PC-9 (cell line): Measurements from ENCODE around the gene SOD2. TPM values are rescaled to one million over a fixed set of nuclear protein-coding genes. Genes with fewer than 3 reads are reported as not detected.

ENCODE experiments used
- BruUV-seq: library from RNA; stranded (reverse); fragments of 400-500 nt; replicated peaks from 2 replicates; lab custom pipeline; 2021; lab: Mats Ljungman, UMichigan
- CTCF ChIA-PET: fragments of 300-600 bp; sonication (Branson Sonifier 250); formaldehyde crosslinking; loops from one replicate; lab custom pipeline; 2022; ENCODE audit warnings: antibody characterized with exemption; lab: Charles Lee
- POLR2A ChIA-PET: fragments of 300-600 bp; sonication (Branson Sonifier 250); formaldehyde crosslinking; loops from one replicate; lab custom pipeline; 2022; ENCODE audit warnings: antibody characterized with exemption; ENCODE audit not compliant: unreplicated experiment; lab: Charles Lee
- DNase-seq, 2 experiments: peaks; one replicate each; pipeline versions ENCODE4 v3.0.0 to v3.0.0-alpha.2; 2015 to 2022; ENCODE audit warnings: mixed read lengths in 1 of 2
- H2AFZ ChIP-seq: fragments of 200-600 bp; sonication (generic); 2 replicates; pipeline ENCODE4 v1.8.1; 2017; ENCODE audit warnings: antibody characterized with exemption
- H3F3A ChIP-seq: fragments of 200-600 bp; sonication (generic); 2 replicates; pipeline ENCODE4 v1.8.1; 2017; ENCODE audit warnings: antibody characterized with exemption, mild to moderate bottlenecking, low read depth; ENCODE audit not compliant: insufficient read depth
- H3K27ac ChIP-seq: fragments of 200-600 bp; sonication (generic); 2 replicates; pipeline ENCODE4 v1.6.1; 2016; ENCODE audit warnings: mixed run types
- H3K27me3 ChIP-seq: fragments of 200-600 bp; sonication (generic); 2 replicates; pipeline ENCODE4 v1.6.1; 2016; ENCODE audit warnings: low read depth, mixed run types; ENCODE audit not compliant: insufficient read depth
- H3K36me3 ChIP-seq: fragments of 200-600 bp; sonication (generic); 2 replicates; pipeline ENCODE4 v1.6.1; 2016; ENCODE audit warnings: low read depth, mixed run types
- H3K4me1 ChIP-seq: fragments of 200-600 bp; sonication (generic); replicated peaks from 2 replicates; pipeline ENCODE4 v1.6.1; 2016; ENCODE audit warnings: mixed run types; ENCODE audit not compliant: insufficient read depth
- H3K4me2 ChIP-seq: fragments of 200-600 bp; sonication (generic); 2 replicates; pipeline ENCODE4 v1.6.1; 2017; ENCODE audit warnings: mixed run types
- H3K4me3 ChIP-seq: fragments of 200-600 bp; sonication (generic); 2 replicates; pipeline ENCODE4 v1.6.1; 2016; ENCODE audit warnings: mixed run types
- H3K79me2 ChIP-seq: fragments of 200-600 bp; sonication (generic); 2 replicates; pipeline ENCODE4 v1.6.1; 2017; ENCODE audit warnings: low read depth, mixed run types
- H3K9me2 ChIP-seq: fragments of 200-600 bp; sonication (generic); 2 replicates; pipeline ENCODE4 v1.8.1; 2017; ENCODE audit warnings: mild to moderate bottlenecking; ENCODE audit not compliant: insufficient read depth
- H3K9me3 ChIP-seq: fragments of 200-600 bp; sonication (generic); 2 replicates; pipeline ENCODE4 v1.8.1; 2016; ENCODE audit warnings: low read depth; ENCODE audit not compliant: insufficient read depth
- H4K20me1 ChIP-seq: fragments of 200-600 bp; sonication (generic); 2 replicates; pipeline ENCODE4 v1.8.1; 2017; ENCODE audit not compliant: insufficient read depth
- CTCF ChIP-seq: fragments of 200-600 bp; sonication (generic); conservative IDR thresholded peaks from 2 replicates; pipeline ENCODE4 v1.6.1; 2017; ENCODE audit warnings: mixed run types, antibody characterized with exemption, mild to moderate bottlenecking, moderate library complexity
- EZH2 ChIP-seq: fragments of 200-600 bp; sonication (generic); IDR thresholded peaks from 2 replicates; pipeline ENCODE4 v1.8.0; 2017; ENCODE audit warnings: antibody characterized with exemption, low read depth
- intact Hi-C: fragments of 100-400 bp; cut with micrococcal nuclease; formaldehyde crosslinking; loops from one replicate; pipeline ENCODE4 v1.10.0; 2022; ENCODE audit not compliant: unreplicated experiment
- total RNA-seq: library from RNA; stranded (reverse); gene quantifications from 2 replicates; pipeline ENCODE4 v1.2.3, GENCODE V29; 2021

Gene SOD2
- total RNA-seq, 1 experiment from 2014 or later: 63.3 TPM

GRCh38 chr6:159682295-159682694 is 10.7 kb downstream of the SOD2 start:
- intact Hi-C loops: no loop called here
- Histone ChIP-seq H2AFZ (no peak overlapping the region), H3K9me3 (no peaks in the 10 kb centered on the region), H3K27me3 (no peaks in the 10 kb centered on the region), H3F3A (0 out of 2 replicates have a peak, but pooled peaks cover 6% of the 10 kb centered on the region), H3K4me1 (no peaks in the 10 kb centered on the region), H3K4me3 (no peak overlapping the region), H4K20me1 (no peaks in the 10 kb centered on the region), H3K27ac (no peak overlapping the region), H3K4me2 (no peak overlapping the region), H3K9me2 (no peaks in the 10 kb centered on the region), H3K79me2 (no peaks in the 10 kb centered on the region), H3K36me3 (peaks cover 7% of the 10 kb centered on the region; the same call in 1 of the 2 replicates)
- no TSS peak for BruUV-seq
- ChIA-PET POLR2A (interaction anchor here (0.5 kb wide), 1 partner anchor 1433 kb away, joined by 3 read pairs; no protein-coding TSS in a partner anchor), CTCF (no interaction called here)
- TF ChIP-seq EZH2 (no peak), CTCF (no peak)
- no peak for DNase-seq

- CTCF ChIA-PET: no interaction called here
- H3K27ac ChIP-seq: no peak overlapping the region
- H3K36me3 ChIP-seq: peaks cover 3% of the 10 kb centered on the region; the same call in 1 of the 2 replicates
- no peak overlapping the region for H2AFZ ChIP-seq
- no peak for DNase-seq
- intact Hi-C loops: no loop called here
- no peaks in the 10 kb centered on the region for H3K4me1 ChIP-seq
- no peaks in the 10 kb centered on the region for H3K79me2 ChIP-seq
- H3K4me2 ChIP-seq: no peak overlapping the region
- no peaks in the 10 kb centered on the region for H3K9me2 ChIP-seq
- H3K4me3 ChIP-seq: no peak overlapping the region
- H3K9me3 ChIP-seq: no peaks in the 10 kb centered on the region
- H4K20me1 ChIP-seq: no peaks in the 10 kb centered on the region
- TF ChIP-seq EZH2: no peak
- no peak for TF ChIP-seq CTCF
- POLR2A ChIA-PET: no interaction called here
- no TSS peak for BruUV-seq
- H3K27me3 ChIP-seq: no peaks in the 10 kb centered on the region
- H3F3A ChIP-seq: 0 out of 2 replicates have a peak, but pooled peaks cover 6% of the 10 kb centered on the region
Observed at GRCh38 chr6:159681191-159681880, 11.7 kb downstream of the SOD2 start.

- Histone ChIP-seq H3F3A (0 out of 2 replicates have a peak, but pooled peaks cover 6% of the 10 kb centered on the region), H3K4me2 (no peak overlapping the region)
Observed at GRCh38 chr6:159680104-159680503, 12.9 kb downstream of the SOD2 start.

More at GRCh38 chr6:159680104-159680503, 12.9 kb downstream of the SOD2 start:
- DNase-seq: no peak
- ChIA-PET CTCF (interaction anchor here (0.6 kb wide), 1 partner anchor 41 kb away, joined by 5 read pairs; no protein-coding TSS in a partner anchor), POLR2A (no interaction called here)
- H3K9me3 ChIP-seq: no peaks in the 10 kb centered on the region
- no peaks in the 10 kb centered on the region for H3K4me1 ChIP-seq
- TF ChIP-seq CTCF (no peak), EZH2 (no peak)
- H3K9me2 ChIP-seq: no peaks in the 10 kb centered on the region
- peaks cover 3% of the 10 kb centered on the region; the same call in 1 of the 2 replicates for H3K36me3 ChIP-seq
- no peak overlapping the region; the same call in 1 of the 2 replicates for H3K27ac ChIP-seq
- no peak overlapping the region for H2AFZ ChIP-seq
- no peaks in the 10 kb centered on the region for H4K20me1 ChIP-seq
- intact Hi-C loops: no loop called here
- BruUV-seq: no TSS peak
- no peak overlapping the region for H3K4me3 ChIP-seq
- no peaks in the 10 kb centered on the region for H3K79me2 ChIP-seq
- no peaks in the 10 kb centered on the region for H3K27me3 ChIP-seq
